Measurements from ENCODE around the gene SMARCC1. TPM values are rescaled to one million over a fixed set of nuclear protein-coding genes. Genes with fewer than 3 reads are reported as not detected.

Gene SMARCC1
- total RNA-seq, 1 experiment from 2014 or later = 249 TPM

DNA sequence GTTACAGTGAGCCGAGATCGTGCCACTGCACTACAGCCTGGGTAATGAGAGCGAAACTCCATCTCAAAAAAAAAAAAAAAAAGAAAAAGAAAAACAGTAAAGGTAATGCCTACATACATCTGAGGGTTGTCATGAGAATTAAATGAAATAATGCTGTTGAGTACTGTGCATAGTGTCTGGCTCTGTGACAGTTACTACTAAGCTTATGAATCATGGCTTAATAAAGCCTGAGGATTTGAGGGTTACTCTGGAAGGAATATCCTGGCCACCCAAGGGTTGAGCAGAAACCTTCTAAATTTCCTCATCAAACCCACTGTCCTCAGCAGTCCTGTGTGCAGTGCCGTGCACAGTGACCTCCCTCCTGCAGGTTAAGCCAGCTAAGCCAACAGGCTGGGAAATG is 241.4 kb downstream of the SMARCC1 start:
- TF ChIP-seq, protein P1, sequence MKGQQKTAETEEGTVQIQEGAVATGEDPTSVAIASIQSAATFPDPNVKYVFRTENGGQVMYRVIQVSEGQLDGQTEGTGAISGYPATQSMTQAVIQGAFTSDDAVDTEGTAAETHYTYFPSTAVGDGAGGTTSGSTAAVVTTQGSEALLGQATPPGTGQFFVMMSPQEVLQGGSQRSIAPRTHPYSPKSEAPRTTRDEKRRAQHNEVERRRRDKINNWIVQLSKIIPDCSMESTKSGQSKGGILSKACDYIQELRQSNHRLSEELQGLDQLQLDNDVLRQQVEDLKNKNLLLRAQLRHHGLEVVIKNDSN (CRISPR knock-in tag; IDR thresholded peaks at IDR 0.05) = no peak
- TF ChIP-seq RORB (CRISPR knock-in tag; IDR thresholded peaks at IDR 0.05) (no peak), TP53 (CRISPR knock-in tag; IDR thresholded peaks at IDR 0.05) (no peak), ZNF423 (CRISPR knock-in tag; IDR thresholded peaks at IDR 0.05) (no peak), GRHL2 (CRISPR knock-in tag; IDR thresholded peaks at IDR 0.05; ENCODE audit: insufficient replicate concordance, severe bottlenecking) (no peak), SOX15 (CRISPR knock-in tag; IDR thresholded peaks at IDR 0.05) (no peak), JAZF1 (CRISPR knock-in tag; IDR thresholded peaks at IDR 0.05) (no peak), IRF2 (CRISPR knock-in tag; IDR thresholded peaks at IDR 0.05; ENCODE audit: borderline replicate concordance, low read depth) (no peak), NR2C2 (CRISPR knock-in tag; IDR thresholded peaks at IDR 0.05) (no peak), MYBL2 (CRISPR knock-in tag; IDR thresholded peaks at IDR 0.05) (no peak), FOXJ3 (CRISPR knock-in tag; IDR thresholded peaks at IDR 0.05; ENCODE audit: borderline replicate concordance) (no peak)
- TF ChIP-seq, protein P2, sequence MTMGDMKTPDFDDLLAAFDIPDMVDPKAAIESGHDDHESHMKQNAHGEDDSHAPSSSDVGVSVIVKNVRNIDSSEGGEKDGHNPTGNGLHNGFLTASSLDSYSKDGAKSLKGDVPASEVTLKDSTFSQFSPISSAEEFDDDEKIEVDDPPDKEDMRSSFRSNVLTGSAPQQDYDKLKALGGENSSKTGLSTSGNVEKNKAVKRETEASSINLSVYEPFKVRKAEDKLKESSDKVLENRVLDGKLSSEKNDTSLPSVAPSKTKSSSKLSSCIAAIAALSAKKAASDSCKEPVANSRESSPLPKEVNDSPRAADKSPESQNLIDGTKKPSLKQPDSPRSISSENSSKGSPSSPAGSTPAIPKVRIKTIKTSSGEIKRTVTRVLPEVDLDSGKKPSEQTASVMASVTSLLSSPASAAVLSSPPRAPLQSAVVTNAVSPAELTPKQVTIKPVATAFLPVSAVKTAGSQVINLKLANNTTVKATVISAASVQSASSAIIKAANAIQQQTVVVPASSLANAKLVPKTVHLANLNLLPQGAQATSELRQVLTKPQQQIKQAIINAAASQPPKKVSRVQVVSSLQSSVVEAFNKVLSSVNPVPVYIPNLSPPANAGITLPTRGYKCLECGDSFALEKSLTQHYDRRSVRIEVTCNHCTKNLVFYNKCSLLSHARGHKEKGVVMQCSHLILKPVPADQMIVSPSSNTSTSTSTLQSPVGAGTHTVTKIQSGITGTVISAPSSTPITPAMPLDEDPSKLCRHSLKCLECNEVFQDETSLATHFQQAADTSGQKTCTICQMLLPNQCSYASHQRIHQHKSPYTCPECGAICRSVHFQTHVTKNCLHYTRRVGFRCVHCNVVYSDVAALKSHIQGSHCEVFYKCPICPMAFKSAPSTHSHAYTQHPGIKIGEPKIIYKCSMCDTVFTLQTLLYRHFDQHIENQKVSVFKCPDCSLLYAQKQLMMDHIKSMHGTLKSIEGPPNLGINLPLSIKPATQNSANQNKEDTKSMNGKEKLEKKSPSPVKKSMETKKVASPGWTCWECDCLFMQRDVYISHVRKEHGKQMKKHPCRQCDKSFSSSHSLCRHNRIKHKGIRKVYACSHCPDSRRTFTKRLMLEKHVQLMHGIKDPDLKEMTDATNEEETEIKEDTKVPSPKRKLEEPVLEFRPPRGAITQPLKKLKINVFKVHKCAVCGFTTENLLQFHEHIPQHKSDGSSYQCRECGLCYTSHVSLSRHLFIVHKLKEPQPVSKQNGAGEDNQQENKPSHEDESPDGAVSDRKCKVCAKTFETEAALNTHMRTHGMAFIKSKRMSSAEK (CRISPR knock-in tag; IDR thresholded peaks at IDR 0.05; ENCODE audit: borderline replicate concordance) = no peak
- TF ChIP-seq, protein P3, sequence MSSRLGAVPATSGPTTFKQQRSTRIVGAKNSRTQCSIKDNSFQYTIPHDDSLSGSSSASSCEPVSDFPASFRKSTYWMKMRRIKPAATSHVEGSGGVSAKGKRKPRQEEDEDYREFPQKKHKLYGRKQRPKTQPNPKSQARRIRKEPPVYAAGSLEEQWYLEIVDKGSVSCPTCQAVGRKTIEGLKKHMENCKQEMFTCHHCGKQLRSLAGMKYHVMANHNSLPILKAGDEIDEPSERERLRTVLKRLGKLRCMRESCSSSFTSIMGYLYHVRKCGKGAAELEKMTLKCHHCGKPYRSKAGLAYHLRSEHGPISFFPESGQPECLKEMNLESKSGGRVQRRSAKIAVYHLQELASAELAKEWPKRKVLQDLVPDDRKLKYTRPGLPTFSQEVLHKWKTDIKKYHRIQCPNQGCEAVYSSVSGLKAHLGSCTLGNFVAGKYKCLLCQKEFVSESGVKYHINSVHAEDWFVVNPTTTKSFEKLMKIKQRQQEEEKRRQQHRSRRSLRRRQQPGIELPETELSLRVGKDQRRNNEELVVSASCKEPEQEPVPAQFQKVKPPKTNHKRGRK (CRISPR knock-in tag; IDR thresholded peaks at IDR 0.05; ENCODE audit: borderline replicate concordance) = no peak
- no peak overlapping the region for H3K27ac Mint-ChIP-seq
- H3K36me3 Mint-ChIP-seq = no peaks in the 10 kb centered on the region
- DNase-seq (ENCODE audit: low spot score) = no peak
- H3K9me3 Mint-ChIP-seq = peaks cover 4% of the 10 kb centered on the region
- 0 out of 2 replicates have a peak, but pooled peaks cover 3% of the 10 kb centered on the region for H3K4me1 Mint-ChIP-seq
- ATAC-seq = no peak
- CTCF ChIA-PET = interaction anchor here (0.6 to 1.8 kb wide), 4 partner anchors 14 to 397 kb away, joined by 3 to 8 read pairs (median 4); no protein-coding TSS in a partner anchor
- no peaks in the 10 kb centered on the region for H3K27me3 Mint-ChIP-seq (ENCODE audit: low read depth)
- H3K4me3 Mint-ChIP-seq = no peak overlapping the region
- POLR2A ChIA-PET = no interaction called here

GRCh38 chr3:47536967-47537366 is 244.7 kb downstream of the SMARCC1 start:
- Mint-ChIP-seq H3K4me3 (no peak overlapping the region), H3K36me3 (no peaks in the 10 kb centered on the region), H3K9me3 (peaks cover 19% of the 10 kb centered on the region), H3K27ac (no peak overlapping the region; the same call in 1 of the 2 replicates), H3K27me3 (ENCODE audit: low read depth) (no peaks in the 10 kb centered on the region), H3K4me1 (0 out of 2 replicates have a peak, but pooled peaks cover 3% of the 10 kb centered on the region)
- POLR2A ChIA-PET = no interaction called here
- DNase-seq (ENCODE audit: low spot score) (no peak), ATAC-seq (no peak)
- CTCF ChIA-PET = interaction anchor here (1.5 kb wide), 1 partner anchor 15 kb away, joined by 4 read pairs; no protein-coding TSS in a partner anchor
- TF ChIP-seq HMGA2 (CRISPR knock-in tag; IDR thresholded peaks at IDR 0.05) (no peak), ZNF281 (CRISPR knock-in tag; IDR thresholded peaks at IDR 0.05) (no peak), FOXK1 (CRISPR knock-in tag; IDR thresholded peaks at IDR 0.05) (no peak), ZNF423 (CRISPR knock-in tag; IDR thresholded peaks at IDR 0.05) (no peak), CREB1 (CRISPR knock-in tag; IDR thresholded peaks at IDR 0.05) (no peak), ZBTB21 (CRISPR knock-in tag; IDR thresholded peaks at IDR 0.05; ENCODE audit: borderline replicate concordance) (no peak), SP1 (CRISPR knock-in tag; conservative IDR thresholded peaks at IDR 0.05) (no peak), NFATC4 (CRISPR knock-in tag; IDR thresholded peaks at IDR 0.05) (no peak)
- TF ChIP-seq, protein P3 (CRISPR knock-in tag; IDR thresholded peaks at IDR 0.05; ENCODE audit: borderline replicate concordance) = no peak
- TF ChIP-seq, protein P4, sequence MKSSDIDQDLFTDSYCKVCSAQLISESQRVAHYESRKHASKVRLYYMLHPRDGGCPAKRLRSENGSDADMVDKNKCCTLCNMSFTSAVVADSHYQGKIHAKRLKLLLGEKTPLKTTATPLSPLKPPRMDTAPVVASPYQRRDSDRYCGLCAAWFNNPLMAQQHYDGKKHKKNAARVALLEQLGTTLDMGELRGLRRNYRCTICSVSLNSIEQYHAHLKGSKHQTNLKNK (CRISPR knock-in tag; IDR thresholded peaks at IDR 0.05) = no peak
- TF ChIP-seq, protein P5, sequence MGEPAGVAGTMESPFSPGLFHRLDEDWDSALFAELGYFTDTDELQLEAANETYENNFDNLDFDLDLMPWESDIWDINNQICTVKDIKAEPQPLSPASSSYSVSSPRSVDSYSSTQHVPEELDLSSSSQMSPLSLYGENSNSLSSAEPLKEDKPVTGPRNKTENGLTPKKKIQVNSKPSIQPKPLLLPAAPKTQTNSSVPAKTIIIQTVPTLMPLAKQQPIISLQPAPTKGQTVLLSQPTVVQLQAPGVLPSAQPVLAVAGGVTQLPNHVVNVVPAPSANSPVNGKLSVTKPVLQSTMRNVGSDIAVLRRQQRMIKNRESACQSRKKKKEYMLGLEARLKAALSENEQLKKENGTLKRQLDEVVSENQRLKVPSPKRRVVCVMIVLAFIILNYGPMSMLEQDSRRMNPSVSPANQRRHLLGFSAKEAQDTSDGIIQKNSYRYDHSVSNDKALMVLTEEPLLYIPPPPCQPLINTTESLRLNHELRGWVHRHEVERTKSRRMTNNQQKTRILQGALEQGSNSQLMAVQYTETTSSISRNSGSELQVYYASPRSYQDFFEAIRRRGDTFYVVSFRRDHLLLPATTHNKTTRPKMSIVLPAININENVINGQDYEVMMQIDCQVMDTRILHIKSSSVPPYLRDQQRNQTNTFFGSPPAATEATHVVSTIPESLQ (CRISPR knock-in tag; IDR thresholded peaks at IDR 0.05) = no peak
